Coronary artery (tissue), 2 donors: ENCODE results near the gene DBI.
A peak's percentile ranks its signal among the peaks of the same experiment; 100 is the strongest.

Source experiments
- DNase-seq: peaks from one replicate; pipeline ENCODE4 v3.0.0-alpha.2; 2017; ENCODE audit warnings: low spot score
- H3K27ac ChIP-seq, 2 donors: fragments of 200-600 bp; sonication (generic); one replicate each; pipeline ENCODE4 v1.5.1; 2016 to 2019
- H3K4me3 ChIP-seq: fragments of 200-600 bp; sonication (generic); 2 replicates; pipeline ENCODE4 v1.5.1; 2016; ENCODE audit warnings: mild to moderate bottlenecking, moderate library complexity
- TF ChIP-seq, protein P1 (sequence below): fragments of 200-600 bp; sonication (generic); IDR thresholded peaks from one replicate; pipeline ENCODE4 v1.5.1; 2019; ENCODE audit warnings: antibody characterized with exemption

DBI gene

DNA sequence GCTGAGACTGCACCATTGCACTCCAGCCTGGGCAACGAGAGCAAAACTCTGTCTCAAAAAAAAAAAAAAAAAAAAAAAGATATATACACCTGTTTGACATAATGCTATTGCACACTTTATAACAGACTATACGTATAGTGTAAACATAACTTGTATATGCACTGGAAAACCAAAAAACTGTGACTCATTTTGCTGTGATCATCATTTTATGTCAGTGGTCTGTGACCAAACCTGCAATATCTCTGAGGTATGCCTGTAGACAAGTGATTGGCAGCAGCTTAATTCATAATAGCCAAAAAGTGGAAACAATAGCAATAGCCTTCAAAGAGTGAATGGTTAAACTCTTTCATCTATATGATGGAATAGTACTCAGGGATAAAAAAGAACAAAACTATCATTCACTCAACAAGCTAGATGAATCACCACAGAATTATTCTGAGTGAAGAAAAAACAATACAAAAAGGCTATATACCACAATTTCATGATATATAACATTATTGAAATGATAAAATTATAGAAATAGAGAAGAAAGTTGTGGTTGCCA is 6.3 kb upstream of the DBI start:
- TF ChIP-seq, protein P1, sequence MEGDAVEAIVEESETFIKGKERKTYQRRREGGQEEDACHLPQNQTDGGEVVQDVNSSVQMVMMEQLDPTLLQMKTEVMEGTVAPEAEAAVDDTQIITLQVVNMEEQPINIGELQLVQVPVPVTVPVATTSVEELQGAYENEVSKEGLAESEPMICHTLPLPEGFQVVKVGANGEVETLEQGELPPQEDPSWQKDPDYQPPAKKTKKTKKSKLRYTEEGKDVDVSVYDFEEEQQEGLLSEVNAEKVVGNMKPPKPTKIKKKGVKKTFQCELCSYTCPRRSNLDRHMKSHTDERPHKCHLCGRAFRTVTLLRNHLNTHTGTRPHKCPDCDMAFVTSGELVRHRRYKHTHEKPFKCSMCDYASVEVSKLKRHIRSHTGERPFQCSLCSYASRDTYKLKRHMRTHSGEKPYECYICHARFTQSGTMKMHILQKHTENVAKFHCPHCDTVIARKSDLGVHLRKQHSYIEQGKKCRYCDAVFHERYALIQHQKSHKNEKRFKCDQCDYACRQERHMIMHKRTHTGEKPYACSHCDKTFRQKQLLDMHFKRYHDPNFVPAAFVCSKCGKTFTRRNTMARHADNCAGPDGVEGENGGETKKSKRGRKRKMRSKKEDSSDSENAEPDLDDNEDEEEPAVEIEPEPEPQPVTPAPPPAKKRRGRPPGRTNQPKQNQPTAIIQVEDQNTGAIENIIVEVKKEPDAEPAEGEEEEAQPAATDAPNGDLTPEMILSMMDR: no peak
- no peak for DNase-seq
- Histone ChIP-seq H3K4me3 (no peak overlapping the region), H3K27ac (no peak overlapping the region)

DNA sequence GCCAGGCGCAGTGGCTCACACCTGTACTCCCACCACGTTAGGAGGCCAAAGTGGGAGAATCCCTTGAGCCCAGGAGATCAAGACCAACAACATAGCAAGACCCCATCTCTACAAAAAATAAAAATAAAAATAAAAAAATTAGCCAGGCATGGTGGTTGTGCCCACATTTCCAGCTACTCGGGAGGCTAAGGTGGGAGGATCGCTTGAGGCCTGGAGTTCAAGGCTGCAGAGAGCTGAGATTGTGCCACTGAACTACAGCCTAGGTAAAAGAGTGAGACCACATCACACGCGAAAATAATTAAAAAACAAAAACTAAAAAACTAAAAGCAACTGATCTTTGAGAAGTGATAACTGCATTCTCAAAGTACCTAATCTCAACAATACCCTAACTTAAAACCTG is 2.0 kb upstream of the DBI start:
- H3K27ac ChIP-seq: no peak overlapping the region
- TF ChIP-seq, protein P1: no peak
- H3K4me3 ChIP-seq: peak overlapping the region; percentile 80
- no peak for DNase-seq

GRCh38 chr2:119365436-119365835 is 1.3 kb upstream of the DBI start:
- TF ChIP-seq, protein P1: no peak
- Histone ChIP-seq H3K27ac (no peak overlapping the region), H3K4me3 (peak overlapping the region; percentile 80)
- no peak for DNase-seq

DNA sequence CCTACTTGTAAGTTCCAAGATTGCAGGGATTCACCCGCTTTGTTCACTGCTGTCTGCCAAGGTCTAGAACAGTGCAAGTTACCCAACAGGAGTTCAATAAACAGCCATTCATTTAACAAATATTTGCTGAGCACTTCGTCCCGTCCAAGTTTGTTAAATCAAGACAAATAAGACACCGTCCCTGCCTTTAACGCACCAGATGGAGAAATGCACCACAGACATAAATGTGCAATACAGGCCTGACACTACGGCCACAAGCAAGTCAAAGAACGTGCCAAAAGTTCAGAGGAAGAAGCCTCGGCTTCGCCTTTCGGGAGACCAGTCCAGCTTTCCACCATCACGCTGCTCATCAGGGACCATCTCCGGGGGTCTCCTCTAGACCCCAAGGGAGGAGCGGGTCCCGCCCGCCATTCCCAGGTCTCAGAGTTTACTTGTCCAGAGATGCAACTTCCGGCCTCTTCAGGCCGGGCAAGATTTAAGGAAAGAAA is 572 bp upstream of the DBI start:
- TF ChIP-seq, protein P1: no peak
- DNase-seq: no peak

GRCh38 chr2:119367472-119368099 is 809 bp downstream of the DBI start:
- H3K4me3 ChIP-seq: peak overlapping the region; percentile 80
- TF ChIP-seq, protein P1: no peak
- peak overlapping the region; percentile 82 to 91 for H3K27ac ChIP-seq
- no peak for DNase-seq

More for the DNA sequence above, 572 bp upstream of the DBI start:
- peak overlapping the region; percentile 80 for H3K4me3 ChIP-seq
- peak overlapping the region; percentile 82 to 91 for H3K27ac ChIP-seq

DNA sequence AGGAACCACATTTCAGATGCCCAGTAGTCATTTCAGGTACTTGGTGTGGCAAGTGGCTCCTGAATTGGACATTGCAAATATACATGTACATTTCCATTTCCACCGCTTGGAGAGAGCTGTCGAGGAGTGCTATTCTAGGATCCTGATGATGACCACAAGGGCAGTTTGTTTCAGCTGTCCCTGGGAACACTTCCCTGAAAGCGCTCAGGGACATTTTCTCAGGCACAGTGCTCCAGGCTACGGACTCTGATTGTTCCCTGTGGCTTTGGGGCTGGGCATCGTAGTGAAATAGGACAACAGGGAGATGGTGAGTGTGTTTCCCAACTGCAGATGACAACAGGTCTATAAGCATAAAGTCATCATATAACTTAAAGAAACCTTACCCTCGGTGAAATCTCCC is 3.1 kb downstream of the DBI start:
- Histone ChIP-seq H3K4me3 (no peak overlapping the region), H3K27ac (no peak overlapping the region)
- TF ChIP-seq, protein P1: no peak
- no peak for DNase-seq

GRCh38 chr2:119371111-119371510 is 4.3 kb downstream of the DBI start:
- Histone ChIP-seq H3K27ac (no peak overlapping the region), H3K4me3 (no peak overlapping the region)
- DNase-seq: no peak
- TF ChIP-seq, protein P1: no peak
